Measurements from ENCODE around the gene AVP.

GRCh38 chr20:3045042-3045815, 39.3 kb downstream of the AVP start:
- TF ChIP-seq TAF1 (IDR thresholded peaks at IDR 0.05; ENCODE audit: borderline replicate concordance, low read depth, low read length), result 0 out of 2 replicates have a peak, but pooled peaks have one; percentile 23
- TF ChIP-seq POLR2A (IDR thresholded peaks at IDR 0.05; ENCODE audit: low read depth, low read length), result no peak
- TF ChIP-seq POLR2AphosphoS5 (IDR thresholded peaks at IDR 0.05; ENCODE audit: low read depth, low read length), result no peak

Measured in GM12892 (cell line).